Loucy (cell line): Measurements from ENCODE around the gene MT1E.

Experiments used
- H2AFZ ChIP-seq: fragments of 200-600 bp; sonication (generic); 2 replicates; pipeline ENCODE4 v1.6.0; 2016; ENCODE audit warnings: antibody characterized with exemption, mild to moderate bottlenecking, low read length, moderate library complexity
- H3F3A ChIP-seq: fragments of 200-600 bp; 2 replicates; pipeline ENCODE4 v1.6.0; 2016; ENCODE audit warnings: antibody characterized with exemption, low read depth, mild to moderate bottlenecking
- H3K27me3 ChIP-seq: fragments of 200-600 bp; sonication (generic); 2 replicates; pipeline ENCODE4 v1.6.1; 2014; ENCODE audit warnings: low read length, mild to moderate bottlenecking; ENCODE audit not compliant: insufficient read depth, poor library complexity, severe bottlenecking
- H3K36me3 ChIP-seq: fragments of 200-600 bp; sonication (generic); 2 replicates; pipeline ENCODE4 v1.6.1; 2016; ENCODE audit warnings: low read length; ENCODE audit not compliant: insufficient read depth
- H3K4me1 ChIP-seq: fragments of 200-600 bp; sonication (generic); 2 replicates; pipeline ENCODE4 v1.5.1; 2014; ENCODE audit warnings: low read length, mild to moderate bottlenecking; ENCODE audit not compliant: insufficient read depth, poor library complexity, severe bottlenecking
- H3K4me2 ChIP-seq: fragments of 200-600 bp; sonication (generic); 2 replicates; pipeline ENCODE4 v1.6.0; 2014; ENCODE audit warnings: antibody characterized with exemption, low read length, low read depth, mild to moderate bottlenecking; ENCODE audit not compliant: poor library complexity, severe bottlenecking
- H3K4me3 ChIP-seq: fragments of 200-600 bp; sonication (generic); 2 replicates; pipeline ENCODE4 v1.5.1; 2014; ENCODE audit warnings: low read length, mild to moderate bottlenecking, mixed read lengths; ENCODE audit not compliant: poor library complexity, severe bottlenecking
- H3K79me2 ChIP-seq: fragments of 200-600 bp; sonication (generic); 2 replicates; pipeline ENCODE4 v1.6.1; 2014; ENCODE audit warnings: low read length; ENCODE audit not compliant: insufficient read depth
- H3K9ac ChIP-seq: fragments of 200-600 bp; sonication (generic); 2 replicates; pipeline ENCODE4 v1.6.0; 2014; ENCODE audit warnings: mild to moderate bottlenecking, low read depth, low read length, moderate library complexity; ENCODE audit not compliant: poor library complexity, severe bottlenecking
- H3K9me2 ChIP-seq: fragments of 200-600 bp; sonication (generic); replicated peaks from 2 replicates; pipeline ENCODE4 v1.6.1; 2016; ENCODE audit warnings: low read depth, low read length, mixed read lengths
- H3K9me3 ChIP-seq: fragments of 200-600 bp; sonication (generic); 2 replicates; pipeline ENCODE4 v1.6.1; 2014; ENCODE audit warnings: mild to moderate bottlenecking, antibody characterized with exemption, low read length, low read depth; ENCODE audit not compliant: insufficient read depth
- H4K20me1 ChIP-seq: fragments of 200-600 bp; sonication (generic); 2 replicates; pipeline ENCODE4 v1.6.0; 2014; ENCODE audit warnings: antibody characterized with exemption, low read length, mild to moderate bottlenecking; ENCODE audit not compliant: insufficient read depth, poor library complexity, severe bottlenecking
- CTCF ChIP-seq: fragments of 200-600 bp; sonication (generic); conservative IDR thresholded peaks from 2 replicates; pipeline ENCODE4 v1.5.1; 2014; ENCODE audit warnings: mild to moderate bottlenecking, antibody characterized with exemption, low read length
- EZH2phosphoT487 ChIP-seq: fragments of 200-600 bp; IDR thresholded peaks from 2 replicates; pipeline ENCODE4 v1.6.1; 2018; ENCODE audit warnings: antibody characterized with exemption, mild to moderate bottlenecking, moderate library complexity, borderline replicate concordance

Gene MT1E

GRCh38 chr16:56623637-56624036 is 1.9 kb upstream of the MT1E start:
- no peaks in the 10 kb centered on the region for H3K79me2 ChIP-seq
- no peaks in the 10 kb centered on the region for H3K36me3 ChIP-seq
- no peaks in the 10 kb centered on the region for H3K4me1 ChIP-seq
- H3K9me2 ChIP-seq, result no peaks in the 10 kb centered on the region
- no peak overlapping the region for H3K4me3 ChIP-seq
- H3F3A ChIP-seq, result no peaks in the 10 kb centered on the region
- no peak overlapping the region for H3K4me2 ChIP-seq
- no peaks in the 10 kb centered on the region for H3K9me3 ChIP-seq
- H3K27me3 ChIP-seq, result no peaks in the 10 kb centered on the region
- TF ChIP-seq CTCF (no peak), EZH2phosphoT487 (no peak)
- H3K9ac ChIP-seq, result no peak overlapping the region
- H4K20me1 ChIP-seq, result no peaks in the 10 kb centered on the region
- H2AFZ ChIP-seq, result no peak overlapping the region

GRCh38 chr16:56625943-56626654 is 518 bp downstream of the MT1E start:
- no peaks in the 10 kb centered on the region for H3F3A ChIP-seq
- no peak overlapping the region for H3K4me3 ChIP-seq
- H3K4me1 ChIP-seq, result no peaks in the 10 kb centered on the region
- no peaks in the 10 kb centered on the region for H3K9me2 ChIP-seq
- no peaks in the 10 kb centered on the region for H3K36me3 ChIP-seq
- no peaks in the 10 kb centered on the region for H3K27me3 ChIP-seq
- no peak overlapping the region for H3K9ac ChIP-seq
- H3K9me3 ChIP-seq, result no peaks in the 10 kb centered on the region
- no peaks in the 10 kb centered on the region for H3K79me2 ChIP-seq
- TF ChIP-seq EZH2phosphoT487 (no peak), CTCF (no peak)
- H4K20me1 ChIP-seq, result no peaks in the 10 kb centered on the region
- H2AFZ ChIP-seq, result no peak overlapping the region
- no peak overlapping the region for H3K4me2 ChIP-seq

GRCh38 chr16:56626685-56627084 is 1.1 kb downstream of the MT1E start:
- Histone ChIP-seq H3K4me1 (no peaks in the 10 kb centered on the region), H3K4me3 (no peak overlapping the region), H3K9ac (no peak overlapping the region), H3K4me2 (no peak overlapping the region), H3K27me3 (no peaks in the 10 kb centered on the region), H3K9me3 (no peaks in the 10 kb centered on the region), H3K36me3 (no peaks in the 10 kb centered on the region), H2AFZ (no peak overlapping the region), H3F3A (no peaks in the 10 kb centered on the region), H3K79me2 (no peaks in the 10 kb centered on the region), H3K9me2 (no peaks in the 10 kb centered on the region), H4K20me1 (no peaks in the 10 kb centered on the region)
- TF ChIP-seq EZH2phosphoT487 (no peak), CTCF (no peak)
